Measurements from ENCODE around the gene TBKBP1.

TBKBP1 gene

GRCh38 chr17:47760409-47761140 is 66.6 kb downstream of the TBKBP1 start:
- TF ChIP-seq, protein P1, sequence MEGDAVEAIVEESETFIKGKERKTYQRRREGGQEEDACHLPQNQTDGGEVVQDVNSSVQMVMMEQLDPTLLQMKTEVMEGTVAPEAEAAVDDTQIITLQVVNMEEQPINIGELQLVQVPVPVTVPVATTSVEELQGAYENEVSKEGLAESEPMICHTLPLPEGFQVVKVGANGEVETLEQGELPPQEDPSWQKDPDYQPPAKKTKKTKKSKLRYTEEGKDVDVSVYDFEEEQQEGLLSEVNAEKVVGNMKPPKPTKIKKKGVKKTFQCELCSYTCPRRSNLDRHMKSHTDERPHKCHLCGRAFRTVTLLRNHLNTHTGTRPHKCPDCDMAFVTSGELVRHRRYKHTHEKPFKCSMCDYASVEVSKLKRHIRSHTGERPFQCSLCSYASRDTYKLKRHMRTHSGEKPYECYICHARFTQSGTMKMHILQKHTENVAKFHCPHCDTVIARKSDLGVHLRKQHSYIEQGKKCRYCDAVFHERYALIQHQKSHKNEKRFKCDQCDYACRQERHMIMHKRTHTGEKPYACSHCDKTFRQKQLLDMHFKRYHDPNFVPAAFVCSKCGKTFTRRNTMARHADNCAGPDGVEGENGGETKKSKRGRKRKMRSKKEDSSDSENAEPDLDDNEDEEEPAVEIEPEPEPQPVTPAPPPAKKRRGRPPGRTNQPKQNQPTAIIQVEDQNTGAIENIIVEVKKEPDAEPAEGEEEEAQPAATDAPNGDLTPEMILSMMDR (IDR thresholded peaks at IDR 0.05; ENCODE audit: control extremely low read depth, extremely low read depth, low read depth, missing control alignments), result no peak
- ChIA-PET CTCF (interaction anchor here (1.1 kb wide), 1 partner anchor 27 kb away, joined by 3 read pairs; the partner anchor contains the start of gene TBX21), POLR2A (no interaction called here)
- DNase-seq (ENCODE audit: extremely low spot score), result no peak
